ENCODE measurements around the gene SH3BGRL2. TPM values are rescaled to one million over a fixed set of nuclear protein-coding genes. Genes with fewer than 3 reads are reported as not detected.
"Not testable (repeated sequence)": the region's sequence is repeated elsewhere in the genome, so short reads cannot be mapped to it uniquely, and the experiment has no call there.

Gene SH3BGRL2
- total RNA-seq, 2 experiments from 2014 or later, result 0.13 TPM

DNA sequence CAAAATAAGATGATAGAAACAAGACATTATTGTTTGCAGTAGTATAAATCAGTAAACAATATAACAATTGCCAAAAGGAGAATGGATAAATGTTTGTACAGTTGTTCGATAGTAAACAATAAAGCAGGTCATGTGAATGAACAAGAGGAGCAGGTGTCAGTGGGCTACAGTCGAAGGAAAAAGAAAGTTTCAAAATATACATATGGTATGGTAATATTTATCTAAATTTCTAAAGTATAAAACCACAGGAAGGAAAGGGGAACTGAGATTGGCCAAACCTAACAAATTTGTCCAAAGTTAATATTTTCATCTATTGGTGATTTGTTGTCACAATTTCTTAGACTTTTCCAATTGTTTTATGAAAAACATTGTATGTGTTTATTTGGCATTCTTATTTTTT is 110.9 kb downstream of the SH3BGRL2 start:
- Mint-ChIP-seq H3K9me3 (ENCODE audit: insufficient read depth) (no peaks in the 10 kb centered on the region), H3K27me3 (ENCODE audit: low read depth) (no peaks in the 10 kb centered on the region), H3K4me3 (no peak overlapping the region), H3K4me1 (ENCODE audit: low read depth) (no peaks in the 10 kb centered on the region), H3K36me3 (ENCODE audit: low read depth) (no peaks in the 10 kb centered on the region), H3K27ac (no peak overlapping the region)
- DNase-seq (no peak), ATAC-seq (no peak)
- ChIA-PET POLR2A (no interaction called here), CTCF (no interaction called here)

DNA sequence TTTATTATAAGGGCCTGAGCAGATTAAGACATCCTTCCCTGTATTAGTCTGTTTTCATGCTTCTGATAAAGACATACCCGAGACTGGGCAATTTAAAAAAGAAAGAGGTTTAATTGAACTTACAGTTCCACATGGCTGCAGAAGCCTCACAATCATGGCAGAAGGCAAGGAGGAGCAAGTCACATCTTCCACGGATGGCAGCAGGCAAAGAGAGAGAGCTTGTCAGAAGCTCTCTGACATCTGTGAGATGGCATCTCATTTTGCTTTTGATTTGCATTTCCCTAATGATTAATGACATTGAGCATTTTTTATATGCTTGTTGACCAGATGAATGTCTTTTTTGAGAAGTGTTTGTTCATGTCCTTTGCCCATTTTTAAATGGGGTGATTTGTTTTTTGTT is 114.2 kb downstream of the SH3BGRL2 start:
- POLR2A ChIA-PET, result not testable (repeated sequence)

GRCh38 chr6:79746325-79746724 is 115.2 kb downstream of the SH3BGRL2 start:
- CTCF ChIA-PET, result interaction anchor here (1.3 kb wide), 1 partner anchor 23 kb away, joined by 3 read pairs; no protein-coding TSS in a partner anchor
- DNase-seq; H3K36me3 Mint-ChIP-seq (ENCODE audit: low read depth); ATAC-seq; POLR2A ChIA-PET; H3K4me1 Mint-ChIP-seq (ENCODE audit: low read depth); H3K27ac Mint-ChIP-seq; H3K4me3 Mint-ChIP-seq; H3K27me3 Mint-ChIP-seq (ENCODE audit: low read depth); H3K9me3 Mint-ChIP-seq (ENCODE audit: insufficient read depth): not testable (repeated sequence)

More for the DNA sequence above, 114.2 kb downstream of the SH3BGRL2 start:
- H3K4me1 Mint-ChIP-seq (ENCODE audit: low read depth); H3K36me3 Mint-ChIP-seq (ENCODE audit: low read depth); H3K27me3 Mint-ChIP-seq (ENCODE audit: low read depth); DNase-seq; ATAC-seq; H3K9me3 Mint-ChIP-seq (ENCODE audit: insufficient read depth); CTCF ChIA-PET; H3K27ac Mint-ChIP-seq; H3K4me3 Mint-ChIP-seq: not testable (repeated sequence)

- ChIA-PET CTCF (interaction anchor here (1.1 kb wide), 1 partner anchor 119 kb away, joined by 3 read pairs; no protein-coding TSS in a partner anchor), POLR2A (no interaction called here)
- Mint-ChIP-seq H3K9me3 (ENCODE audit: insufficient read depth) (no peaks in the 10 kb centered on the region), H3K36me3 (ENCODE audit: low read depth) (no peaks in the 10 kb centered on the region), H3K27ac (no peak overlapping the region), H3K4me3 (no peak overlapping the region), H3K4me1 (ENCODE audit: low read depth) (no peaks in the 10 kb centered on the region), H3K27me3 (ENCODE audit: low read depth) (peaks cover 6% of the 10 kb centered on the region)
- ATAC-seq (no peak), DNase-seq (no peak)
Measured at GRCh38 chr6:79750806-79751205, 119.7 kb downstream of the SH3BGRL2 start.

Other genes starting within 250 kb of the SH3BGRL2 start
- not detected for gene LCA5, start 93.9 kb upstream of the SH3BGRL2 start, total RNA-seq

Measured in activated CD8-positive, alpha-beta T cell treated with anti-CD3 and anti-CD28 coated beads, Interleukin-2, amount 10 ng/mL, durations not matched to agents 7 days and 5 days (primary cell).